HG02852 (cell line): Measurements from ENCODE around the gene PER3.

ENCODE experiments used
- ATAC-seq: cut with Tn5 transposase; IDR thresholded peaks from one replicate; pipeline ENCODE4 v1.9.1; 2021; ENCODE audit warnings: mild to moderate bottlenecking, moderate library complexity; ENCODE audit not compliant: unreplicated experiment

Gene PER3

GRCh38 chr1:7869136-7869920 is 85.2 kb downstream of the PER3 start:
- no peak for ATAC-seq

- ATAC-seq: no peak
Measured at GRCh38 chr1:7871136-7871535, 87.0 kb downstream of the PER3 start.

GRCh38 chr1:7873801-7874795 is 90.0 kb downstream of the PER3 start:
- ATAC-seq: no peak

DNA sequence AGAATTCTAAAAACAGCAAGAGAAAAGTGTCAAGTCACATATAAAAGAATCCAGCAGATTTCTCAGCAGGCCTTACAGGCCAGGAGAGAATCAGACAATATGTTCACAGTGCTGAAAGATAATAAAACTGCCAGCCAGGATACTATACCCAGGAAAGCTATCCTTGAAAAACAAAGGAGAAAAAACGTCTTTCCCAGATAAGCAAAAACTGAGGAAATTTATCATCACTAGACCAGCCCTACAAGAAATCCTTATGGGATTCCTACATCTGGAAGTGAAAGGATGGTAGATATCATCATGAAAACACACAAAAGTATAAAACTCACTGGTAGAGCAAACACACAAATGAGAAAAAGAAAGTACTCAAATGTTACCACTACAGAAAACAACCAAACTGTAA is 93.9 kb downstream of the PER3 start:
- ATAC-seq: no peak

DNA sequence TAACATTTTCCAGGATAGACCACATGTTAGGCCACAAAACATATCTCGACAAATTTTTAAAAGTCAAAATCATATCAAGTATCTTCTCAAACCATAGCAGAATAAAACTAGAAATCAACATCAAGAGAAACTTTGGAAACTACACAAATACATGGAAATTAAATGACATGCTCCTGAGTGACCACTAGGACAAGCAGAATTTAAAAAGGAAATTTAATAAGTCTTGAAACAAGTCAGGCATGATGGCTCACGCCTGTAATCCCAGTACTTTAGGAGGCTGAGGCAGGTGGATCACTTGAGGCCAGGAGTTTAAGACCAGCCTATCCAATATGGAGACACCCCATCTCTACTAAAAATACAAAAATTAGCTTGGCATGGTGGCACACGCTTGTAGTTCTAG is 95.1 kb downstream of the PER3 start:
- ATAC-seq: no peak

DNA sequence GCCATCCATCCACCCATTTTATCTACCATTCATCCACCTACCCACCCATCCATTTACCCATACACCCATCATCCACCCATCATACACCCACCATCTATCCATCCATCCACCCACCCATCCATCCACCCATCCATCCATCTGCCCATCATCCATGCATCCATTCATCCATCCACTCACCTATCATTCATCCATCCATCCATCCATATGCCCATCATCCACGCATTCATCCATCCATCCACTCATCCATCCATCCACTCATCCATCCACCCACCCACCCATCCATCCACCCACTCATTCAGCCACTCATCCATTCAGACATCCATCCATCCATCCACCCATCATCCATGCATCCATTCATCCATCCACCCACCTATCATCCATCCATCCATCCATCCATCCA is 100.7 kb downstream of the PER3 start:
- ATAC-seq: no peak

DNA sequence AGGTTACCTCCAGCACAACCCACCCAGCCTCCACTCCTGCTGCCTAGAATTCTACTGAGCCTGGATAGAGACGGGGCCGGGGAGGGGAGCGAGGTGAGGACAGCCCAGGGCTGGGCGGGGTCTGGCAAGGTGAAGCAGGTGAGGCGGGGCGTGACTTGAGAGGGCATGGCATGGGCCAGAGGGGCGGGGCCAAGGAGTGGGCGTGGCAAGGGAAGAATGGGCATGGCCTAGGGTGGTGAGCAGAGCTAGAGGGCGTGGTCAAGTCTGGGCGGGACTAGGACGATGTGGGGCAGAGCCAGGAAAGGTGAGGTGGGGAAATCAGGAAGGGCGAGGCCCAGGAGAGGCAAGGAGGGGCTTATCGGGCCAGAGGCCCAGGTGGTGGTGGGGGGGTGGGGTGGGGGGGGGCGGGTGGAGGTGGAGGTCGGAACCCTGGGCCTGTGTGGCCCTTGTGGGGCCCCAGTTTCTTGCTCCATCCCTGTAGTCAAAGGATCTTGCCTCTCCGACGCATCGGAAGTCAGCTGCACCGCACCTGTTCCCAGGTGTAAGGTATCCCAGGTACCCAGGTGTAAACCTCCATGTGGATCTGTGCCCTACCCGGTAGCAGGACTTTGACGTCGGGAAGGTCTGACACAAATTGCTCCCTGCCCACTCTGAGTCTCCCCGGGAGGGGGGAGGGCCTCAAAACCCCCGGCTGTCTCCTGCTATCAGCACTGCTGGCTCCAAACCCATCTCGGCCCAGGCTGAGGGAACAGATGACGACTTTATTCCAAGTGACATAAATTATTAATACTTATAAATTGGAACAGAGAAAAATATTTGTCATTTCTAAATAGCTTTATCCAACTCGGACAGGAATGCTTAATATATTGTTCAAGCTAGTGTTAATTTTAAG is 101.7 kb downstream of the PER3 start:
- ATAC-seq: no peak

DNA sequence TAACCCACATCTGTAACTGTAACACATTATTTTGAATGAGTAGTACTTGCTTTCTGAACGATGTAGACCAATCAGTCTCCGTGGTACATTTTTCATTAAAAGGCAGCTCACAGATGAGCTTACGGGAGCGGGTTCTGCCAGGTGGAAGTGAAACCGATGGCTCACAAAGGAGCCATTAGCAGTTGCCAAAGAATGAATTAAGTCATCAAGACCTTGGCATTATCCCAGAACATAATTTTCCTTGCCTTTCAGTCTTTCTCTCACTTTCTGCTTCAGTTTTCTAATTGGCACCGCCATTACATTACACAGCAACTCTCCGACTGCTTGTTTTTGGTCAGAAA is 102.3 kb downstream of the PER3 start:
- ATAC-seq: no peak

DNA sequence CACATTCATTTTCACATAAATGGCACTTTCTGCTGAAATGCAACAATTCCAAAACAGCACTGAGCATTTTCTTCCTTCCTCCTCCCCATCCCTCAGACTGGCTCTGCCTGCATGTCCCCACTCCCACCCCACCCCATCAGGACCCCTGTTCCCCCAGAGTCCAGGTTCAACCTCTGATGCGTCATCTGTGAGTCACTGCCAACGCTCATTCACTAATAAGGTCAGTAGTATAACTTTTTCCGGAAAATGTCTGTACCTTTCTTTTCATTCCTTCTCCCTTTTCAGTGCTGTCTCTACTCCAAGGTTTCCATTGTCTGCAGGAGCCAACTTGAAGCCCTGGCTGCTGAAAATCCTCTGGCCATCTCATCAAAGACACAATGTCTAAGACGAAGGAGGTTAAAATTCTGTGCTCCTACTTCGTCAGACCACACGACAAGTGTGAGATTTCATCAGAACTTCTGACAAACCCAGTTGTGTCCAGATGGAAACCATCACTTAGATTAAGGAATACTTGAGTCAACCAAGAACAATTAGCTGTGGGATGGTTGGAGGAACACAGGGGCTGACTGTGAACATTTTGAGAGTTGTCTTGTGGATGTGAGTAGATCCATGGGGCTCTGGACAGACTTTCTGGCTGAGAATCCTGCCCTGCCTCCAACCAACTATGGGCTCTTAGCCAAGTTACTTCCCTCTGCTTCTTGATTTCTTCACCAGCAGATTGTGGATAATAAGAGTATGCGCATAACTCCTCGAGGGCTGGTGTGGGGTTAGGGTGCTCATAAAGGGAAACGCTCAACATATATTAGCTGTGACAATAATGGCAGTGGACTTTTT is 104.4 kb downstream of the PER3 start:
- no peak for ATAC-seq

GRCh38 chr1:7890853-7891252 is 106.8 kb downstream of the PER3 start:
- no peak for ATAC-seq

- ATAC-seq: no peak
Measured at GRCh38 chr1:7891804-7892203, 107.7 kb downstream of the PER3 start.

GRCh38 chr1:7893529-7894180 is 109.6 kb downstream of the PER3 start:
- no peak for ATAC-seq
